Skeletal muscle tissue (tissue), 4 donors: ENCODE results near the gene GPR156. TPM values are rescaled to one million over a fixed set of nuclear protein-coding genes. Genes with fewer than 3 reads are reported as not detected.
A peak's percentile ranks its signal among the peaks of the same experiment; 100 is the strongest.

ENCODE experiments used
- H3K27ac ChIP-seq: one replicate; pipeline ENCODE4 v1.7.0; 2013; ENCODE audit warnings: mild to moderate bottlenecking, low read depth, low read length, inconsistent platforms
- H3K27me3 ChIP-seq, 3 donors: one replicate each; pipeline ENCODE4 v1.7.0; 2013; ENCODE audit warnings: low read length in 3 of 3; ENCODE audit not compliant: control insufficient read depth in 3 of 3, insufficient read depth in 3 of 3
- H3K36me3 ChIP-seq, 3 donors: one replicate each; pipeline ENCODE4 v1.7.0; 2013; ENCODE audit warnings: low read length in 3 of 3; ENCODE audit not compliant: control insufficient read depth in 3 of 3, insufficient read depth in 3 of 3
- H3K4me1 ChIP-seq, 3 donors: one replicate each; pipeline ENCODE4 v1.7.0; 2013; ENCODE audit warnings: low read length in 3 of 3, mild to moderate bottlenecking in 3 of 3; ENCODE audit not compliant: control insufficient read depth in 3 of 3, insufficient read depth in 3 of 3
- H3K4me3 ChIP-seq, 3 donors: one replicate each; pipeline ENCODE4 v1.7.0; 2013; ENCODE audit warnings: low read length in 3 of 3
- H3K9ac ChIP-seq, 3 donors: one replicate each; pipeline ENCODE4 v1.7.0; 2013; ENCODE audit warnings: low read length in 3 of 3, mild to moderate bottlenecking in 3 of 3, moderate library complexity in 2 of 3, low read depth in 1 of 3
- H3K9me3 ChIP-seq, 3 donors: one replicate each; pipeline ENCODE4 v1.7.0; 2013; ENCODE audit warnings: low read length in 3 of 3; ENCODE audit not compliant: control insufficient read depth in 3 of 3
- total RNA-seq: library from RNA; depleted of rRNA; stranded (reverse); fragments of >200 nt; gene quantifications from one replicate; pipeline ENCODE4 v1.2.3, GENCODE V29; 2014
- donor health status: Osteomylitis.

GPR156 gene
- total RNA-seq, 1 donor from 2014 or later = 1.0 TPM

- no peak overlapping the region for H3K4me3 ChIP-seq
- peaks cover 9 to 11% (median 9%) of the 10 kb centered on the region in 3 donors for H3K4me1 ChIP-seq
- no peak overlapping the region for H3K27ac ChIP-seq
Observed at GRCh38 chr3:120180731-120181412, 104.2 kb downstream of the GPR156 start.

GRCh38 chr3:120177707-120178306, 107.2 kb downstream of the GPR156 start:
- H3K27ac ChIP-seq = no peak overlapping the region

More at GRCh38 chr3:120180731-120181412, 104.2 kb downstream of the GPR156 start:
- H3K9ac ChIP-seq = no peak overlapping the region
- no peaks in the 10 kb centered on the region for H3K36me3 ChIP-seq
- no peaks in the 10 kb centered on the region for H3K27me3 ChIP-seq
- H3K9me3 ChIP-seq = no peaks in the 10 kb centered on the region

GRCh38 chr3:120177151-120177550, 107.9 kb downstream of the GPR156 start:
- H3K9ac ChIP-seq = peak overlapping the region in 2 of 3 donors; percentile 17 to 52
- no peak overlapping the region for H3K27ac ChIP-seq
- peaks cover 9 to 11% (median 9%) of the 10 kb centered on the region in 3 donors for H3K4me1 ChIP-seq
- no peaks in the 10 kb centered on the region for H3K27me3 ChIP-seq
- peak overlapping the region; percentile 1 to 45 (median 24) for H3K4me3 ChIP-seq
- no peaks in the 10 kb centered on the region for H3K9me3 ChIP-seq
- H3K36me3 ChIP-seq = no peaks in the 10 kb centered on the region

More at GRCh38 chr3:120177707-120178306, 107.2 kb downstream of the GPR156 start:
- H3K36me3 ChIP-seq = no peaks in the 10 kb centered on the region
- H3K9ac ChIP-seq = peak overlapping the region in 1 of 3 donors; percentile 52
- peaks cover 9 to 11% (median 9%) of the 10 kb centered on the region in 3 donors for H3K4me1 ChIP-seq
- no peaks in the 10 kb centered on the region for H3K9me3 ChIP-seq
- no peak overlapping the region for H3K4me3 ChIP-seq
- no peaks in the 10 kb centered on the region for H3K27me3 ChIP-seq

GRCh38 chr3:120174811-120175539, 110.0 kb downstream of the GPR156 start:
- no peaks in the 10 kb centered on the region for H3K9me3 ChIP-seq
- peaks cover 9 to 20% (median 11%) of the 10 kb centered on the region in 3 donors for H3K4me1 ChIP-seq
- no peak overlapping the region for H3K27ac ChIP-seq
- no peaks in the 10 kb centered on the region for H3K27me3 ChIP-seq
- H3K9ac ChIP-seq = no peak overlapping the region
- H3K4me3 ChIP-seq = no peak overlapping the region
- H3K36me3 ChIP-seq = no peaks in the 10 kb centered on the region

- Histone ChIP-seq H3K9ac (no peak overlapping the region), H3K27ac (no peak overlapping the region), H3K36me3 (no peaks in the 10 kb centered on the region)
Observed at GRCh38 chr3:120173056-120173675, 111.9 kb downstream of the GPR156 start.

GRCh38 chr3:120172070-120172469, 113.0 kb downstream of the GPR156 start:
- no peaks in the 10 kb centered on the region for H3K9me3 ChIP-seq

More at GRCh38 chr3:120173056-120173675, 111.9 kb downstream of the GPR156 start:
- peaks cover 9 to 20% (median 11%) of the 10 kb centered on the region in 3 donors for H3K4me1 ChIP-seq
- H3K4me3 ChIP-seq = no peak overlapping the region
- H3K9me3 ChIP-seq = no peaks in the 10 kb centered on the region
- H3K27me3 ChIP-seq = no peaks in the 10 kb centered on the region

GRCh38 chr3:120171134-120171873, 113.7 kb downstream of the GPR156 start:
- H3K4me1 ChIP-seq = peaks cover 0 to 8% (median 2%) of the 10 kb centered on the region in 3 donors
- no peak overlapping the region for H3K9ac ChIP-seq
- H3K27ac ChIP-seq = no peak overlapping the region
- H3K27me3 ChIP-seq = no peaks in the 10 kb centered on the region
- H3K36me3 ChIP-seq = no peaks in the 10 kb centered on the region
- no peaks in the 10 kb centered on the region for H3K9me3 ChIP-seq
- no peak overlapping the region for H3K4me3 ChIP-seq

More at GRCh38 chr3:120172070-120172469, 113.0 kb downstream of the GPR156 start:
- H3K9ac ChIP-seq = no peak overlapping the region
- peaks cover 5 to 13% (median 8%) of the 10 kb centered on the region in 3 donors for H3K4me1 ChIP-seq
- no peak overlapping the region for H3K27ac ChIP-seq
- H3K4me3 ChIP-seq = no peak overlapping the region
- H3K27me3 ChIP-seq = no peaks in the 10 kb centered on the region
- no peaks in the 10 kb centered on the region for H3K36me3 ChIP-seq

- Histone ChIP-seq H3K27me3 (no peaks in the 10 kb centered on the region), H3K9me3 (no peaks in the 10 kb centered on the region), H3K36me3 (no peaks in the 10 kb centered on the region), H3K9ac (no peak overlapping the region), H3K4me3 (no peak overlapping the region), H3K4me1 (peaks cover 0 to 8% (median 2%) of the 10 kb centered on the region in 3 donors), H3K27ac (no peak overlapping the region)
Observed at GRCh38 chr3:120170223-120170622, 114.8 kb downstream of the GPR156 start.

GRCh38 chr3:120169407-120169806, 115.6 kb downstream of the GPR156 start:
- Histone ChIP-seq H3K9ac (no peak overlapping the region), H3K4me1 (peaks cover 0 to 8% (median 2%) of the 10 kb centered on the region in 3 donors), H3K27me3 (no peaks in the 10 kb centered on the region), H3K4me3 (no peak overlapping the region), H3K36me3 (no peaks in the 10 kb centered on the region), H3K27ac (no peak overlapping the region), H3K9me3 (no peaks in the 10 kb centered on the region)
